Neural cell (in vitro differentiated cells): ENCODE results near the gene SMIM38. TPM values are rescaled to one million over a fixed set of nuclear protein-coding genes. Genes with fewer than 3 reads are reported as not detected.

Experiments
- H2AFZ ChIP-seq: fragments of 200-600, 300-800 bp; sonication (generic), shearing (Covaris generic); 2 replicates; pipeline ENCODE4 v1.6.0; 2014; ENCODE audit warnings: low read depth, mild to moderate bottlenecking, antibody characterized with exemption, low read length, moderate library complexity
- H3F3A ChIP-seq: fragments of 200-600 bp; shearing (Covaris generic); 2 replicates; pipeline ENCODE4 v1.6.1; 2016; ENCODE audit warnings: mild to moderate bottlenecking, moderate library complexity, mixed read lengths, antibody characterized with exemption, low read length; ENCODE audit not compliant: insufficient read depth, poor library complexity, severe bottlenecking
- H3K27ac ChIP-seq: fragments of 200-600, 300-800 bp; sonication (generic), shearing (Covaris generic); 2 replicates; pipeline ENCODE4 v1.5.1; 2014; ENCODE audit warnings: mild to moderate bottlenecking, low read length, moderate library complexity
- H3K27me3 ChIP-seq: fragments of 300-800, 200-600 bp; sonication (generic), shearing (Covaris generic); 2 replicates; pipeline ENCODE4 v1.6.0; 2014; ENCODE audit warnings: mild to moderate bottlenecking, low read depth, low read length, moderate library complexity; ENCODE audit not compliant: insufficient read depth
- H3K36me3 ChIP-seq: fragments of 300-800, 200-600 bp; sonication (generic), shearing (Covaris generic); 2 replicates; pipeline ENCODE4 v1.5.1; 2014; ENCODE audit warnings: mild to moderate bottlenecking, antibody characterized with exemption, low read length, moderate library complexity; ENCODE audit not compliant: insufficient read depth
- H3K4me2 ChIP-seq: fragments of 300-800, 200-600 bp; sonication (generic), shearing (Covaris generic); 2 replicates; pipeline ENCODE4 v1.6.0; 2014; ENCODE audit warnings: mild to moderate bottlenecking, low read length
- H3K4me3 ChIP-seq: fragments of 300-800, 200-600 bp; sonication (generic), shearing (Covaris generic); 2 replicates; pipeline ENCODE4 v1.5.1; 2014; ENCODE audit warnings: mild to moderate bottlenecking, low read length, moderate library complexity
- H3K79me2 ChIP-seq: fragments of 200-600 bp; shearing (Covaris generic); replicated peaks from 2 replicates; pipeline ENCODE4 v1.6.0; 2014; ENCODE audit warnings: mild to moderate bottlenecking, low read length, moderate library complexity; ENCODE audit not compliant: insufficient read depth
- H3K9ac ChIP-seq: fragments of 300-800, 200-600 bp; sonication (generic), shearing (Covaris generic); 2 replicates; pipeline ENCODE4 v1.6.1; 2016; ENCODE audit warnings: mild to moderate bottlenecking, low read length, mixed read lengths
- H3K9me2 ChIP-seq: fragments of 200-600 bp; shearing (Covaris generic); 2 replicates; pipeline ENCODE4 v1.6.1; 2016; ENCODE audit warnings: mild to moderate bottlenecking, low read length, mixed read lengths; ENCODE audit not compliant: insufficient read depth
- H3K9me3 ChIP-seq: fragments of 200-600, 300-800 bp; sonication (generic), shearing (Covaris generic); 2 replicates; pipeline ENCODE4 v1.6.1; 2016; ENCODE audit warnings: mild to moderate bottlenecking, mixed run types, low read length, moderate library complexity, mixed read lengths
- H4K20me1 ChIP-seq: fragments of 200-600 bp; shearing (Covaris generic); 2 replicates; pipeline ENCODE4 v1.6.1; 2016; ENCODE audit warnings: mild to moderate bottlenecking, mixed run types; ENCODE audit not compliant: insufficient read depth
- CTCF ChIP-seq: fragments of 450-650 bp; IDR thresholded peaks from 2 replicates; pipeline ENCODE4 v1.5.1; 2014; ENCODE audit warnings: antibody characterized with exemption, mild to moderate bottlenecking, moderate library complexity; ENCODE audit not compliant: poor library complexity, severe bottlenecking
- EP300 ChIP-seq: fragments of 450-650 bp; conservative IDR thresholded peaks from 2 replicates; pipeline ENCODE4 v1.6.1; 2014; ENCODE audit warnings: antibody characterized with exemption, mild to moderate bottlenecking, moderate library complexity; ENCODE audit not compliant: poor library complexity, severe bottlenecking
- EZH2 ChIP-seq: fragments of 200-600, 300-800 bp; shearing (Covaris generic), sonication (generic); IDR thresholded peaks from 2 replicates; pipeline ENCODE4 v1.6.1; 2014; ENCODE audit warnings: antibody characterized with exemption, low read length, borderline replicate concordance, mild to moderate bottlenecking; ENCODE audit not compliant: insufficient read depth, poor library complexity, severe bottlenecking
- MXI1 ChIP-seq: fragments of 450-650 bp; conservative IDR thresholded peaks from 2 replicates; pipeline ENCODE4 v1.6.1; 2014; ENCODE audit warnings: antibody characterized with exemption, mild to moderate bottlenecking; ENCODE audit not compliant: poor library complexity, severe bottlenecking
- POLR2AphosphoS5 ChIP-seq: IDR thresholded peaks from 2 replicates; pipeline ENCODE4 v1.6.1; 2012
- RAD21 ChIP-seq: fragments of 450-650 bp; conservative IDR thresholded peaks from 2 replicates; pipeline ENCODE4 v1.6.1; 2014; ENCODE audit warnings: antibody characterized with exemption, mild to moderate bottlenecking, moderate library complexity
- REST ChIP-seq: IDR thresholded peaks from 2 replicates; pipeline ENCODE4 v1.6.1; 2012; ENCODE audit warnings: borderline replicate concordance
- SMC3 ChIP-seq: fragments of 450-650 bp; conservative IDR thresholded peaks from 2 replicates; pipeline ENCODE4 v1.6.1; 2014; ENCODE audit warnings: antibody characterized with exemption, mild to moderate bottlenecking, moderate library complexity; ENCODE audit not compliant: poor library complexity
- TAF1 ChIP-seq: IDR thresholded peaks from 2 replicates; pipeline ENCODE4 v1.6.1; 2012; ENCODE audit warnings: low read depth
- polyA plus RNA-seq: library from polyadenylated mRNA; depleted of rRNA; stranded (reverse); fragments of >200 nt; gene quantifications from 2 replicates; pipeline ENCODE4 v1.2.3, GENCODE V29; 2014

Gene SMIM38
- polyA plus RNA-seq, 1 donor from 2014 or later = 1.9 TPM

GRCh38 chr11:69195824-69196782 lies 40.4 kb downstream of the SMIM38 start:
- no peaks in the 10 kb centered on the region for H3K79me2 ChIP-seq
- no peaks in the 10 kb centered on the region for H3F3A ChIP-seq
- TF ChIP-seq SMC3 (no peak), CTCF (no peak), EP300 (no peak), MXI1 (no peak), REST (no peak), EZH2 (no peak), POLR2AphosphoS5 (no peak), TAF1 (no peak), RAD21 (no peak)
- no peaks in the 10 kb centered on the region for H3K36me3 ChIP-seq
- H3K4me3 ChIP-seq = no peak overlapping the region
- no peaks in the 10 kb centered on the region for H3K9me2 ChIP-seq
- H3K27ac ChIP-seq = no peak overlapping the region
- H3K4me2 ChIP-seq = no peak overlapping the region
- H3K9me3 ChIP-seq = no peaks in the 10 kb centered on the region
- no peaks in the 10 kb centered on the region for H3K27me3 ChIP-seq
- no peak overlapping the region for H2AFZ ChIP-seq
- no peak overlapping the region for H3K9ac ChIP-seq
- no peaks in the 10 kb centered on the region for H4K20me1 ChIP-seq

GRCh38 chr11:69196783-69197169 lies 41.0 kb downstream of the SMIM38 start:
- Histone ChIP-seq H2AFZ (no peak overlapping the region), H3K4me2 (no peak overlapping the region), H3K9me2 (no peaks in the 10 kb centered on the region), H3K36me3 (no peaks in the 10 kb centered on the region), H3K27me3 (no peaks in the 10 kb centered on the region), H3K4me3 (no peak overlapping the region), H3K27ac (no peak overlapping the region), H3K79me2 (no peaks in the 10 kb centered on the region), H3K9me3 (no peaks in the 10 kb centered on the region), H4K20me1 (no peaks in the 10 kb centered on the region), H3K9ac (no peak overlapping the region), H3F3A (no peaks in the 10 kb centered on the region)
- no peak for TF ChIP-seq SMC3
- no peak for TF ChIP-seq EZH2
- TF ChIP-seq RAD21 = no peak
- no peak for TF ChIP-seq CTCF
- no peak for TF ChIP-seq TAF1
- no peak for TF ChIP-seq REST
- TF ChIP-seq MXI1 = no peak
- no peak for TF ChIP-seq POLR2AphosphoS5
- TF ChIP-seq EP300 = no peak
